ENCODE results near the gene NT5DC1. TPM values are rescaled to one million over a fixed set of nuclear protein-coding genes. Genes with fewer than 3 reads are reported as not detected.
"Not testable (repeated sequence)": the region's sequence is repeated elsewhere in the genome, so short reads cannot be mapped to it uniquely, and the experiment has no call there.

NT5DC1 gene
- total RNA-seq, 2 donors from 2014 or later: 35.1 to 41.6 TPM

GRCh38 chr6:116263353-116263752 is 162.7 kb downstream of the NT5DC1 start:
- Mint-ChIP-seq H3K36me3 (peaks cover 26 to 43% of the 10 kb centered on the region in 2 donors), H3K9me3 (peaks cover 0 to 8% of the 10 kb centered on the region in 2 donors), H3K27ac (no peak overlapping the region)
- ATAC-seq (no peak), DNase-seq (ENCODE audit: low spot score in 2 of 2) (no peak)

DNA sequence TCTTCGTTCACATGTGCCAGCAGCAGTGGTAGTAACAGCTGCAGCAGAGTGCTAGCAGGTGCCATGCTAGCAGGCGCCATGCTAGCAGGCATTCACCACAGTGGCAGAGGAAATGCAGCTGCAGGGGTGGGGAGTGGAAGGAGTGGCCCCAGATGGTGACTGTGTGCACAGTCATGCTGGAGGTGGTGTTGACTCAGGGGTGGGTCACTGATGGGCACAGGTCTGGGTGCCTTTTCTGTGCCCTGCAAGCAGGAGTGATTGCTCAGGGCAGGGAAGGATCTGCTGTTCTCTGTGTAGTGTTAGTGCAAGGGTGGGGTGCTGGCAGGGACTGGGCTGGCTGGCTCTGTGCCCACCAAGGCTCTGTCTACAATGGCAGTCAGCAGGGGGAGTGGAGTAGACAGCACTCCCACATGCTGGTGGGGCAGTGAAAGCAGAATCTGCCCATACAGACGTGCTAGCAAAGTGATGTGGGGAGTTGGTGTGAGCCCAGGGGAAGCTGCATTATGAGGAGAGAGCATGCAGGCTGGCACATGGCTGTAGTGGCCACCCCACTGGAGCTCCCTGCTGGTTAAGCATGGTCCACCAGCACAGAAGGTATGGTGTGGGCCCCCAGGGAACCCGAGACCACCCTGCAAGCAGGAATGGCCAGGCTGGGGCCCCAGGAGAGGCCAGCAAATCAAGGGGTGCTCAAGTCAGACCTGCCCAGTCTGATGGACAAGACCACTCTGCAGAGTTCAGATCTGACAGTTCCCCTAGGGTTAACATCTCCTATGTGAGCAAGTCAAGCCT is 164.6 kb downstream of the NT5DC1 start:
- Mint-ChIP-seq H3K27ac (peak overlapping the region in 1 of 2 donors; percentile 58), H3K36me3 (peaks cover 26 to 42% of the 10 kb centered on the region in 2 donors), H3K9me3 (peaks cover 0 to 8% of the 10 kb centered on the region in 2 donors)
- ATAC-seq: peak; percentile 27 to 41
- DNase-seq (ENCODE audit: low spot score in 2 of 2): no peak

DNA sequence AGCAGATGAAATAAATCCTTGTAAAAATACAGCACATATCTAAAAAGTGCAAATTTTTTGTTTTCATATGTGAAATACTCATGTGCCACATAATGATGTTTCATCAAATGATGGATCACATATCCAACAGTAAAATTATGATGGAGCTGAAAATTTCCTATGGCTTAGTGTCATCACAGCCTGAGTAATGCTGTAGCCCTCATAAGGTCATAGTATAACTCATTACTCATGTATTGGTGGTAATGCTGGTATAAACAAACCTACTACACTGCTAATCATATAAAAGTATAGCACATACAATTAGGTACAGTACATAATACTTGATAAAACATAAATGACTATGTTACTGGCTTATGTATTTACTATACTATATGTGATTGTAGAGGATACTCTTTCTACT is 166.2 kb downstream of the NT5DC1 start:
- H3K36me3 Mint-ChIP-seq: peaks cover 26 to 33% of the 10 kb centered on the region in 2 donors
- peak; percentile 36 to 42 for ATAC-seq
- H3K9me3 Mint-ChIP-seq: peaks cover 0 to 8% of the 10 kb centered on the region in 2 donors
- H3K27ac Mint-ChIP-seq: no peak overlapping the region
- no peak for DNase-seq (ENCODE audit: low spot score in 2 of 2)

GRCh38 chr6:116267836-116268588 is 167.4 kb downstream of the NT5DC1 start:
- no peak for DNase-seq (ENCODE audit: low spot score in 2 of 2)

GRCh38 chr6:116268589-116269293 is 168.1 kb downstream of the NT5DC1 start:
- H3K27ac Mint-ChIP-seq: no peak overlapping the region
- H3K36me3 Mint-ChIP-seq: peaks cover 11 to 15% of the 10 kb centered on the region in 2 donors

More at GRCh38 chr6:116267836-116268588, 167.4 kb downstream of the NT5DC1 start:
- peak; percentile 52 to 55 for ATAC-seq
- Mint-ChIP-seq H3K36me3 (peaks cover 18 to 21% of the 10 kb centered on the region in 2 donors), H3K27ac (no peak overlapping the region), H3K9me3 (peaks cover 0 to 5% of the 10 kb centered on the region in 2 donors)

DNA sequence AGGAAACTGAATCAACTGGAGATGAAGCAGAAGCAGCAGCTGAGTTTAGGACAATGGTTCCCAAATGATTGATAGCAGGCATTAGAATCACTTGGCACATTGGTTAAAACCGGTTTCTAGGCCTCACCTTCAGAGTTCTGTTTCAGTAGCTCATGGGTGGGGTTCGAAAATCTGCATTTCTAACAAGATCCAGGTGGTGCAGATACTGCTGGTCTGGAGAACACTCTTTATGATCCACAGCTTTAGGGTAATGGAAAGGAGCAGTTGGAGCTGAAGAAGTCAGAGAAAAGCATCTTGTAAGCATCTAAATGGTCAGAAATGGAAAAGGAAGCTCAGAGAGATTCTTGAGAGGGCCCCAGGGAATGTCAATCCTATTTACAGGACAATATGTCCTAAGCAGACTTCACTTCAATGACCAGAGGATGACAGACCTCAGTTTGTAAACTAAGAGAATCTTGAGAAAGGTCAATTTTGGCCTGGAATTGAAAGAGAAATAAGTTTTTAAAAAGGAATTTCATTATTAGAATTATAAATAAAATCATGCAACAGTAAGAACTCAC is 170.6 kb downstream of the NT5DC1 start:
- H3K9me3 Mint-ChIP-seq: no peaks in the 10 kb centered on the region
- DNase-seq (ENCODE audit: low spot score in 2 of 2) (no peak), ATAC-seq (no peak)
- no peak overlapping the region for H3K27ac Mint-ChIP-seq
- peaks cover 5 to 7% of the 10 kb centered on the region in 2 donors for H3K36me3 Mint-ChIP-seq

More at GRCh38 chr6:116268589-116269293, 168.1 kb downstream of the NT5DC1 start:
- ATAC-seq (peak; percentile 58 to 61), DNase-seq (ENCODE audit: low spot score in 2 of 2) (no peak)
- no peaks in the 10 kb centered on the region for H3K9me3 Mint-ChIP-seq

GRCh38 chr6:116277124-116277523 is 176.5 kb downstream of the NT5DC1 start:
- no peak for ATAC-seq
- H3K36me3 Mint-ChIP-seq: peaks cover 37 to 39% of the 10 kb centered on the region in 2 donors
- H3K27ac Mint-ChIP-seq: peak overlapping the region; percentile 96 to 99

GRCh38 chr6:116278481-116278829 is 177.8 kb downstream of the NT5DC1 start:
- DNase-seq (ENCODE audit: low spot score in 2 of 2): no peak
- H3K27ac Mint-ChIP-seq: peak overlapping the region; percentile 99 to 100
- peaks cover 37 to 39% of the 10 kb centered on the region in 2 donors for H3K36me3 Mint-ChIP-seq
- ATAC-seq: no peak
- H3K9me3 Mint-ChIP-seq: no peaks in the 10 kb centered on the region

More at GRCh38 chr6:116277124-116277523, 176.5 kb downstream of the NT5DC1 start:
- no peak for DNase-seq (ENCODE audit: low spot score in 2 of 2)
- H3K9me3 Mint-ChIP-seq: no peaks in the 10 kb centered on the region

DNA sequence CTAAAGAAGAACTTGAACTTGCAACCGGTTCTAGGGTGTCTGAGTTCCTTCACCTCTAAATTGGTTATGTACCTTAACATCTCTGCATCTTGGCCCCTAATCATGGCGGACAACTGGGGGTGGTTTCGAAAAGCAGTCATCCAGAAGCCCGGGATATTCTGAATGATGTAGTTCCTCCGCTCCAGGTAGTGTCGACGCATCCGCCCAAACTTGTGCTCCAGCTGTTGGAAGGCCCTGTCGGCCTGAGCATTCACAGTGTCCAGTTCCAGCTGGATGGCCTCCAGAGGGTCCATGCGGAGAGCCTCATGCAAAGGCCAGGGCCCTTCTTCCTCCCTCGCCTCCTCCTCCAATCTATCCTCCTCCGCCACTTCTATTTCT is 178.2 kb downstream of the NT5DC1 start:
- Mint-ChIP-seq H3K36me3 (peaks cover 37 to 39% of the 10 kb centered on the region in 2 donors), H3K9me3 (no peaks in the 10 kb centered on the region), H3K27ac (peak overlapping the region; percentile 99 to 100)
- ATAC-seq: peak; percentile 5
- peak in 1 of 2 donors; percentile 16 for DNase-seq (ENCODE audit: low spot score in 2 of 2)

DNA sequence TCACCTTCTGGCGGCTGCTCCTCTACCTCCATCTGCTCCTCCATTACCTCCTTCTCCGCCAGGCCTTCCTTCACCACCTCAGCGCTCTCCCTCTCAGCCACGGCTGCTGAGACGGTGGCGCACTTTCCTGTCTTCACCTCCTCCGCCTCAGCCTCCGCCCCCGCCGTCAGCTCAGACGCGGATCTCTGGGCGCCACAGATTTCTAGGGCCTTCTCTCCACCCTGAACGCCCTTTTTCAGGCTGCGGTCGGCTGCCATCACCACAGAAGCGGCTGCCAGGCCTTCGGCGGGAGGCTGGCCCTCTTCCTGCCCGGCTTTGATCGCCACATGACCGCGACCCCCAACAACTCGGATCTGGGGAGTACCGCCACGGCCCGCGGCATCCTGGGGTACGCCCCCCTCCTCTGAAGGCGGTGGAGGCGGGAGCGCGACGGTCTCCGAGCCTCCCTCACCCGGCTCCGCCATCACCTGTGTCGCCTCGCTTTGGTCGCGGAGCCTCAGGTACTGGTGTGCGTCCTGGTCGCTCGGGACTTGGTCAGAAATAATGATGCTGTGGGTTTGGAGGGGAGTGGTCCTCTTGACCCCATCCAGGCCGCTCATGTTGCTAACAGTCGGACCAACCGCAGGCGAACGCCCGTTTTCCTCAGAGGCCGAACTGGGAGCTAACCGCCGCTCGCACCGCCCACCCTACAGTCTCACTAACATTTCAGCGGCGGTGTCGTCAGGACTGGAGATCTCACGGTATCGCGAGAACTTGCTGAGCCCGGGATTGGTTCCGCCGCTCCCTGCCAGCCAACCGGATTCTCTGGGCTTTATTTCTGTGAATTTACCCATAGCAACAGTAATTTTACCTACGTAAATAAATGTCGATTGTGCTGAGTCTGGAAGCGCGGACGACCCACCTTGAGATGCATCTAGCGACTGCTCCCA is 178.8 kb downstream of the NT5DC1 start, which contains the start of gene TSPYL1:
TSPYL1 (minus strand) TSS at position 699 of the 929 bp plus-strand sequence; CDS start at position 599, 100 bp downstream.
- Mint-ChIP-seq H3K9me3 (no peaks in the 10 kb centered on the region), H3K36me3 (peaks cover 37 to 39% of the 10 kb centered on the region in 2 donors), H3K27ac (peak within 1 kb of the TSS; percentile 99 to 100)
- ATAC-seq (peak; percentile 94 to 95), DNase-seq (ENCODE audit: low spot score in 2 of 2) (peak; percentile 86 to 94)

DNA sequence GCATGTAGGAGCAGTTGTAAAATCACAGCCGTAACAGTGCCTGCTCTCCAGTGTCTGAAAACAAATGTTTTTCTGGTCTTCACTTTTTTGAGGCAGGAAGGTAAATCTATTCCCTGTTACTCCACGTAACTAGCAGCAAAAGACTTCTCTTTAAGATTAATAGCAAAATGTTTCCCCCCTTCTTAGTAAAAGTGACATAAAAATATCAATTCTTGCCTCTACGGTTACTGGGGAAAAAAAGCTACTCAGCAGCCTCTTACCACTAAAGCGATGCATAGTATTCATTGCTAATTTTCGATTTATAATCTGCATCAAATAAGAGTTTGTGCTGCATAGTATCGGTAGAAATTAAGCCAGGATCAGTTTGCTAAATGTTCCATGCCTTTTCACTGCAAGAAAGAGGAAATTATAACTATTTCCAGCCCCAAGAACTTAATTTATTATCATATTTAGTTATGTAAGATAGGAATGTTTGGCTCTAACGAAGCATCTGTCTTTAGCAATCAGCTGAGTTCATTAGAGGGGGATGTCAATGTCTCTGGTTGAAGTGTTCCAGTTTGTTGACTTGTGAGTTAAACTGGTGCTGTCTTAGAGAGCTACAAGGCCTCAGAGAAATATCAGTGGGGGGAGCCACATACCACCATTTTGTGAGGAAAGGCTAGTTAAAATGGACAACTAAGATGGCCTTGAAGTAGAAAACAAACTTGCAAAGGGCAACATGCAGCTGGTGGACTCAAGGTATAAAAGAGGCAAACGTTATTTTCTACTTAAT is 179.7 kb downstream of the NT5DC1 start:
- no peak for ATAC-seq
- peaks cover 31 to 39% of the 10 kb centered on the region in 2 donors for H3K36me3 Mint-ChIP-seq
- H3K27ac Mint-ChIP-seq: peak overlapping the region; percentile 99 to 100
- no peaks in the 10 kb centered on the region for H3K9me3 Mint-ChIP-seq
- no peak for DNase-seq (ENCODE audit: low spot score in 2 of 2)

GRCh38 chr6:116280933-116281316 is 180.3 kb downstream of the NT5DC1 start:
- Mint-ChIP-seq H3K36me3 (peaks cover 31 to 37% of the 10 kb centered on the region in 2 donors), H3K27ac (peak overlapping the region; percentile 99 to 100)

GRCh38 chr6:116282698-116283097 is 182.0 kb downstream of the NT5DC1 start:
- peaks cover 21 to 24% of the 10 kb centered on the region in 2 donors for H3K36me3 Mint-ChIP-seq
- no peak overlapping the region for H3K27ac Mint-ChIP-seq
- no peak for ATAC-seq
- no peak for DNase-seq (ENCODE audit: low spot score in 2 of 2)
- H3K9me3 Mint-ChIP-seq: no peaks in the 10 kb centered on the region

More at GRCh38 chr6:116280933-116281316, 180.3 kb downstream of the NT5DC1 start:
- no peak for DNase-seq (ENCODE audit: low spot score in 2 of 2)
- H3K9me3 Mint-ChIP-seq: no peaks in the 10 kb centered on the region
- ATAC-seq: no peak

GRCh38 chr6:116283191-116283590 is 182.5 kb downstream of the NT5DC1 start:
- ATAC-seq (no peak), DNase-seq (ENCODE audit: low spot score in 2 of 2) (no peak)
- Mint-ChIP-seq H3K27ac (no peak overlapping the region), H3K9me3 (no peaks in the 10 kb centered on the region), H3K36me3 (peaks cover 17 to 19% of the 10 kb centered on the region in 2 donors)

- not testable (repeated sequence) for H3K27ac Mint-ChIP-seq; H3K36me3 Mint-ChIP-seq; H3K9me3 Mint-ChIP-seq; ATAC-seq; DNase-seq (ENCODE audit: low spot score in 2 of 2)
Measured at GRCh38 chr6:116284984-116285383, 184.3 kb downstream of the NT5DC1 start.
